Astrocyte (in vitro differentiated cells and primary cell): ENCODE results near the gene SMG5. TPM values are rescaled to one million over a fixed set of nuclear protein-coding genes. Genes with fewer than 3 reads are reported as not detected.

Source experiments
- DNase-seq: peaks from one replicate; pipeline ENCODE4 v3.0.0-alpha.2; 2010; ENCODE audit warnings: low read depth
- FAIRE-seq: peaks from 2 replicates; lab custom pipeline; 2011; peaks lifted over from hg19 to GRCh38; lab: Jason Lieb, UNC
- H2AFZ ChIP-seq: 2 replicates; pipeline ENCODE4 v1.6.0; 2012; ENCODE audit warnings: low read depth, low read length, inconsistent platforms
- H3K27ac ChIP-seq: 2 replicates; pipeline ENCODE4 v1.5.1; 2011; ENCODE audit warnings: low read depth, low read length, inconsistent platforms
- H3K27me3 ChIP-seq: 2 replicates; pipeline ENCODE4 v1.6.0; 2011; ENCODE audit warnings: low read length, inconsistent platforms; ENCODE audit not compliant: insufficient read depth
- H3K36me3 ChIP-seq: 2 replicates; pipeline ENCODE4 v1.5.1; 2011; ENCODE audit warnings: low read length, inconsistent platforms; ENCODE audit not compliant: insufficient read depth
- H3K4me1 ChIP-seq: 2 replicates; pipeline ENCODE4 v1.5.1; 2011; ENCODE audit warnings: low read length, inconsistent platforms; ENCODE audit not compliant: insufficient read depth
- H3K4me2 ChIP-seq: 2 replicates; pipeline ENCODE4 v1.6.0; 2012; ENCODE audit warnings: low read length, inconsistent platforms
- H3K4me3 ChIP-seq: 2 replicates; pipeline ENCODE4 v1.5.1; 2011; ENCODE audit warnings: low read depth, mild to moderate bottlenecking, low read length, inconsistent platforms; ENCODE audit not compliant: insufficient read depth
- H3K79me2 ChIP-seq: 2 replicates; pipeline ENCODE4 v1.6.0; 2012; ENCODE audit warnings: mild to moderate bottlenecking, low read length, inconsistent platforms; ENCODE audit not compliant: insufficient read depth
- H3K9ac ChIP-seq: 2 replicates; pipeline ENCODE4 v1.6.0; 2012; ENCODE audit warnings: mild to moderate bottlenecking, low read length, inconsistent platforms
- H3K9me3 ChIP-seq: 2 replicates; pipeline ENCODE4 v1.5.1; 2012; ENCODE audit warnings: low read depth, mild to moderate bottlenecking, low read length, inconsistent platforms; ENCODE audit not compliant: insufficient read depth
- H4K20me1 ChIP-seq: 2 replicates; pipeline ENCODE4 v1.6.0; 2012; ENCODE audit warnings: low read length, inconsistent platforms; ENCODE audit not compliant: insufficient read depth
- H3K27ac Mint-ChIP-seq: one replicate; pipeline ENCODE4 v1.8.0; 2021; ENCODE audit warnings: mild to moderate bottlenecking, mixed read lengths; ENCODE audit not compliant: unreplicated experiment
- H3K27me3 Mint-ChIP-seq: one replicate; pipeline ENCODE4 v1.8.0; 2021; ENCODE audit warnings: low read depth, mixed read lengths; ENCODE audit not compliant: unreplicated experiment
- H3K36me3 Mint-ChIP-seq: one replicate; pipeline ENCODE4 v1.8.0; 2021; ENCODE audit warnings: low read depth, mixed read lengths; ENCODE audit not compliant: unreplicated experiment
- H3K4me1 Mint-ChIP-seq: one replicate; pipeline ENCODE4 v1.8.0; 2021; ENCODE audit warnings: low read depth, mixed read lengths; ENCODE audit not compliant: unreplicated experiment
- H3K4me3 Mint-ChIP-seq: one replicate; pipeline ENCODE4 v1.8.0; 2021; ENCODE audit warnings: mild to moderate bottlenecking, moderate library complexity, mixed read lengths; ENCODE audit not compliant: unreplicated experiment
- H3K9me3 Mint-ChIP-seq: one replicate; pipeline ENCODE4 v1.8.0; 2021; ENCODE audit warnings: mild to moderate bottlenecking, mixed read lengths; ENCODE audit not compliant: unreplicated experiment
- EZH2 ChIP-seq: IDR thresholded peaks from 2 replicates; pipeline ENCODE4 v1.6.1; 2012; ENCODE audit warnings: mild to moderate bottlenecking, low read length, inconsistent platforms; ENCODE audit not compliant: insufficient read depth
- total RNA-seq: library from RNA; stranded (reverse); gene quantifications from 2 replicates; pipeline ENCODE4 v1.2.1, GENCODE V29; 2021
- TF ChIP-seq, protein P1 (sequence below): IDR thresholded peaks from 2 replicates; pipeline ENCODE4 v1.5.1; 2011; ENCODE audit warnings: low read depth, mild to moderate bottlenecking, inconsistent platforms, low read length, moderate library complexity; ENCODE audit not compliant: insufficient read depth

The SMG5 gene
- total RNA-seq, 1 donor from 2014 or later, result 81.4 TPM

DNA sequence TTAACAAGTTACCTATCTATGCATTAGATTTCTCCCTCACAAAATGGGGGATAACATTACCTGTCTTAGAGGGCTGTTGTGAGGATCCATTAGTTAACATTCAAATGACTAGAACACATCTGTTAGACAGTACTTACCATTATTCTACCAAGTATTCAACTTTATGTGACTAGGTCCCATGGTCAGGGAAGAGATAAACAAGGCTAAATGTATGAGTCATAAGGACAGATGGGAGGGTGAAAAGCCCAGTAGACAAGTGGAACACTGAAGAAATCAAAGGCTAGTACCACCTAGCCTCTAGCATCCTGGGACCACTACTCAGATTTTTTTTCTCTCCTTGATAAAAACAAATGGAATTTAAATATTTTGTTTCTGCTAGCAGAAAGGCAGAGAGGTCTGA is 25.5 kb upstream of the SMG5 start:
- H3K9me3 ChIP-seq, result no peaks in the 10 kb centered on the region
- FAIRE-seq (no peak), DNase-seq (peak; percentile 35)
- no peaks in the 10 kb centered on the region for H3K79me2 ChIP-seq
- no peaks in the 10 kb centered on the region for H3K27me3 ChIP-seq
- H3K4me2 ChIP-seq, result no peak overlapping the region
- no peak overlapping the region for H3K27ac ChIP-seq
- H3K4me1 ChIP-seq, result no peaks in the 10 kb centered on the region
- Mint-ChIP-seq H3K4me1 (peaks cover 5% of the 10 kb centered on the region), H3K36me3 (peaks cover 21% of the 10 kb centered on the region), H3K9me3 (no peaks in the 10 kb centered on the region), H3K27me3 (no peaks in the 10 kb centered on the region), H3K4me3 (no peak overlapping the region), H3K27ac (no peak overlapping the region)
- H3K4me3 ChIP-seq, result no peak overlapping the region
- no peak overlapping the region for H3K9ac ChIP-seq
- TF ChIP-seq, protein P1, sequence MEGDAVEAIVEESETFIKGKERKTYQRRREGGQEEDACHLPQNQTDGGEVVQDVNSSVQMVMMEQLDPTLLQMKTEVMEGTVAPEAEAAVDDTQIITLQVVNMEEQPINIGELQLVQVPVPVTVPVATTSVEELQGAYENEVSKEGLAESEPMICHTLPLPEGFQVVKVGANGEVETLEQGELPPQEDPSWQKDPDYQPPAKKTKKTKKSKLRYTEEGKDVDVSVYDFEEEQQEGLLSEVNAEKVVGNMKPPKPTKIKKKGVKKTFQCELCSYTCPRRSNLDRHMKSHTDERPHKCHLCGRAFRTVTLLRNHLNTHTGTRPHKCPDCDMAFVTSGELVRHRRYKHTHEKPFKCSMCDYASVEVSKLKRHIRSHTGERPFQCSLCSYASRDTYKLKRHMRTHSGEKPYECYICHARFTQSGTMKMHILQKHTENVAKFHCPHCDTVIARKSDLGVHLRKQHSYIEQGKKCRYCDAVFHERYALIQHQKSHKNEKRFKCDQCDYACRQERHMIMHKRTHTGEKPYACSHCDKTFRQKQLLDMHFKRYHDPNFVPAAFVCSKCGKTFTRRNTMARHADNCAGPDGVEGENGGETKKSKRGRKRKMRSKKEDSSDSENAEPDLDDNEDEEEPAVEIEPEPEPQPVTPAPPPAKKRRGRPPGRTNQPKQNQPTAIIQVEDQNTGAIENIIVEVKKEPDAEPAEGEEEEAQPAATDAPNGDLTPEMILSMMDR, result no peak
- TF ChIP-seq EZH2, result no peak
- peaks cover 29% of the 10 kb centered on the region for H4K20me1 ChIP-seq
- no peak overlapping the region for H2AFZ ChIP-seq
- peaks cover 56% of the 10 kb centered on the region for H3K36me3 ChIP-seq

DNA sequence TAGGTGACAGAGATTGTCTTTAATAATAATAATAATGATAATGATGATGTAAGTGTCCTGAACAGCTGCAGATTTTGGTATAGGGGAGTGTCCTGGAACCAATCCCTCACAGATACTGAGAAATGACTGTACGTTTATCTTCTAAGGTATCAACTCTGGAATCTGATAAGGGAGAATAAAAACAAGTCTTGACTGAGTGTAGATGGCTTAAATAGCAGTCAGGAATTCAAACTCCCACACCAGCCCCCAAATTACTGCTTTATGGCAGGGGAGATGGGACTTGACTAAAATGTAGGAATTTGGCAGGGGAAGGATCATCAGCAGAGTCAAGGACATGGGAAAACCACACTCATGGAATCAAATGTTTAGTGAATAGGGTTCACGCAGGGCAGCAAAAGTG is 22.6 kb upstream of the SMG5 start:
- peaks cover 4% of the 10 kb centered on the region for H3K9me3 Mint-ChIP-seq
- H3K27me3 Mint-ChIP-seq, result no peaks in the 10 kb centered on the region
- DNase-seq (no peak), FAIRE-seq (no peak)
- no peak overlapping the region for H3K4me3 Mint-ChIP-seq
- H3K27ac Mint-ChIP-seq, result no peak overlapping the region
- H3K4me3 ChIP-seq, result no peak overlapping the region
- H4K20me1 ChIP-seq, result peaks cover 10% of the 10 kb centered on the region
- peaks cover 15% of the 10 kb centered on the region for H3K36me3 Mint-ChIP-seq
- no peaks in the 10 kb centered on the region for H3K79me2 ChIP-seq
- TF ChIP-seq EZH2, result no peak
- TF ChIP-seq, protein P1, result no peak
- H3K27me3 ChIP-seq, result no peaks in the 10 kb centered on the region
- H2AFZ ChIP-seq, result no peak overlapping the region
- H3K4me1 Mint-ChIP-seq, result peaks cover 3% of the 10 kb centered on the region
- peaks cover 30% of the 10 kb centered on the region for H3K36me3 ChIP-seq
- no peak overlapping the region for H3K4me2 ChIP-seq
- no peaks in the 10 kb centered on the region for H3K4me1 ChIP-seq
- no peak overlapping the region for H3K9ac ChIP-seq
- no peaks in the 10 kb centered on the region for H3K9me3 ChIP-seq
- H3K27ac ChIP-seq, result no peak overlapping the region

DNA sequence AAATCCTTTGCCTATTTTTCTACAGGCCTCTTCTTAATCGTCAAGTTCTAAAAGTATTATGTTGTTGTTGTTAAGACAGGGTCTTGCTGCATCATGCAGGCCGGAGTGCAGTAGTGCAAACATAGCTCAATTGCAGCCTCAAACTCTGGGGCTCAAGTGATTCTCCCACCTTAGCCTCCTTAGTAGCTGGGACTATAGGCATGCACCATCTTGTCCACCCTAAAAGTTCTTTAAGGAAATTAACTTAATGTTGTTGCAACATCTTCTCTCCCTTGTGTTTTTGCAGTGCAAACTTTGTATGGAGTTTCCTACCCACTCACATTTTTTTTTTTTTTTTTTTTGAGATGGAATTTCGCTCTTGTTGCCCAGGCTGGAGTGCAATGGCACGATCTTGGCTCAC is 20.6 kb upstream of the SMG5 start:
- H3K27ac Mint-ChIP-seq, result peak overlapping the region; percentile 41
- H3K36me3 Mint-ChIP-seq, result peaks cover 12% of the 10 kb centered on the region

More for the DNA sequence above, 20.6 kb upstream of the SMG5 start:
- no peaks in the 10 kb centered on the region for H3K4me1 ChIP-seq
- H3K27me3 Mint-ChIP-seq, result no peaks in the 10 kb centered on the region
- H3K27ac ChIP-seq, result no peak overlapping the region
- peaks cover 4% of the 10 kb centered on the region for H3K9me3 Mint-ChIP-seq
- FAIRE-seq (no peak), DNase-seq (no peak)
- TF ChIP-seq, protein P1, result no peak
- TF ChIP-seq EZH2, result no peak
- H4K20me1 ChIP-seq, result peaks cover 7% of the 10 kb centered on the region
- peaks cover 1% of the 10 kb centered on the region for H3K4me1 Mint-ChIP-seq
- no peak overlapping the region for H3K4me3 Mint-ChIP-seq
- no peaks in the 10 kb centered on the region for H3K9me3 ChIP-seq
- H3K4me2 ChIP-seq, result no peak overlapping the region
- no peak overlapping the region for H3K9ac ChIP-seq
- no peak overlapping the region for H3K4me3 ChIP-seq
- H2AFZ ChIP-seq, result no peak overlapping the region
- H3K79me2 ChIP-seq, result no peaks in the 10 kb centered on the region
- peaks cover 14% of the 10 kb centered on the region for H3K36me3 ChIP-seq
- no peaks in the 10 kb centered on the region for H3K27me3 ChIP-seq
